ENCODE data around the gene NARF. TPM values are rescaled to one million over a fixed set of nuclear protein-coding genes. Genes with fewer than 3 reads are reported as not detected.
A peak's percentile ranks its signal among the peaks of the same experiment; 100 is the strongest.
"Not testable (repeated sequence)": the region's sequence is repeated elsewhere in the genome, so short reads cannot be mapped to it uniquely, and the experiment has no call there.

NARF gene
- 100 to 1,000 TPM; 105 to 117 TPM for total RNA-seq

DNA sequence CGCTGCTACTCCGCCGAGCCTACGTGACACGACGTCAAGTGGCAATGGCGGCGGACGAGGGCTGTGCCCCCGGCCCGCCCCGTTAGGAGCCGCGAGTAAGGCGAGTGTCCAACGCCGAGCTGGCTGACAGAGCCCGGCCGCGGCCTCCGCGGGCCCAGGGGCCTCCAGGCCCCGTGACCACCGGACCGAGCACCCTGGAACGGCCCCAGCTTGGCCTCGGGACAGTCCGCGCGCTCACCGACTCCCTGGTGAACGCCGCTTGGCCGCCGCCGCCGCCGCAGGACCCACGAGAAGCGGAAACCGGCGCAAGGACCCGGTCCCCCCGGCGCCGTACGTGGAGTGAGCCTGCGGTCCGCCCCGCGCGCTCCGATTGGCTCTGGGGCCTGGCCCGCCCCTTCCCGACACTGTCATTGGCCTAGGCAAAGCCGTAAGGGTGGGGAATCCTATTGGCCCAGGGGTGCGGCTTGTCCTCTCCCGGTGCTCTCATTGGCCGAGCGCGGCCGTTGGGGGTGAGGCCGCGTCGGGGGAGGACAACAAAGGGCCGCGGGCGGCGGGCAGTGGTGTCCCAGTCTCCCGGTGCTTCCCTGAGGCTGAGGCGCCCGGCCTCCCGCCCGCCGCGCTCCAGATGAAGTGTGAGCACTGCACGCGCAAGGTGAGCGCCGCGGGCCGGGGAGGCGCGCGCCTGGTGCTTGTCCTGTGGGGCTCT lies at the start of gene NARF:
Gene NARF (plus strand): TSS at position 563 of the 706 bp plus-strand sequence. CDS start 63 bp downstream, at position 626.
- Mint-ChIP-seq H3K27ac (peak within 1 kb of the TSS; percentile 93), H3K9me3 (peaks cover 5% of the 10 kb centered on the region), H3K4me3 (peak within 1 kb of the TSS; percentile 94), H3K36me3 (ENCODE audit: low read depth) (peaks cover 44% of the 10 kb centered on the region), H3K27me3 (no peaks in the 10 kb centered on the region), H3K4me1 (peaks cover 43% of the 10 kb centered on the region)
- peak; percentile 98 for DNase-seq
- CTCF ChIA-PET, result no interaction called here
- POLR2A ChIA-PET, result interaction anchor here (1.0 kb wide), 1 partner anchor 12 kb away, joined by 3 read pairs; no protein-coding TSS in a partner anchor

DNA sequence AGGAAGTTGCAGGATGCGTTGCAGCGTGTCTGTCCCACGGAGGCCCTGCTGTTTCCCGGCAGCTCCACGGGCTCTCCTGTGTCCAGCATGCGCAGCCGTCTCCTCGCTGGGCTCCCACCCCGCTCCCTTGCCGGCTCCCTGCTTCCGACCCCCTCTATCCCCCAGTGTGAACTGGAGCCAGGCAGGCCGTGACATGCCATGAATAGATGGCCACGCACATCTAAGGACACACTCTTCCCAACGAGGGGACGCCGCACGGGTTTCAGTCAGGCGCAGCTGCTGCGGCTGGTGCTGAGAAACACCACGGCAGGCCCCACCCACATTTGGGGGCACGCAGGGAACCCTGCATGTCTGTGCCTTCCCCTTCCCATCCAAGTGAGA lies 49.6 kb upstream of the NARF start:
- Mint-ChIP-seq H3K27me3 (no peaks in the 10 kb centered on the region), H3K4me1 (peaks cover 6% of the 10 kb centered on the region), H3K4me3 (no peak overlapping the region), H3K27ac (no peak overlapping the region), H3K36me3 (ENCODE audit: low read depth) (peaks cover 3% of the 10 kb centered on the region), H3K9me3 (no peaks in the 10 kb centered on the region)
- no peak for DNase-seq
- POLR2A ChIA-PET, result no interaction called here
- CTCF ChIA-PET, result interaction anchor here (0.6 to 1.2 kb wide), 2 partner anchors 15 to 173 kb away, joined by 3 to 4 read pairs; no protein-coding TSS in a partner anchor

DNA sequence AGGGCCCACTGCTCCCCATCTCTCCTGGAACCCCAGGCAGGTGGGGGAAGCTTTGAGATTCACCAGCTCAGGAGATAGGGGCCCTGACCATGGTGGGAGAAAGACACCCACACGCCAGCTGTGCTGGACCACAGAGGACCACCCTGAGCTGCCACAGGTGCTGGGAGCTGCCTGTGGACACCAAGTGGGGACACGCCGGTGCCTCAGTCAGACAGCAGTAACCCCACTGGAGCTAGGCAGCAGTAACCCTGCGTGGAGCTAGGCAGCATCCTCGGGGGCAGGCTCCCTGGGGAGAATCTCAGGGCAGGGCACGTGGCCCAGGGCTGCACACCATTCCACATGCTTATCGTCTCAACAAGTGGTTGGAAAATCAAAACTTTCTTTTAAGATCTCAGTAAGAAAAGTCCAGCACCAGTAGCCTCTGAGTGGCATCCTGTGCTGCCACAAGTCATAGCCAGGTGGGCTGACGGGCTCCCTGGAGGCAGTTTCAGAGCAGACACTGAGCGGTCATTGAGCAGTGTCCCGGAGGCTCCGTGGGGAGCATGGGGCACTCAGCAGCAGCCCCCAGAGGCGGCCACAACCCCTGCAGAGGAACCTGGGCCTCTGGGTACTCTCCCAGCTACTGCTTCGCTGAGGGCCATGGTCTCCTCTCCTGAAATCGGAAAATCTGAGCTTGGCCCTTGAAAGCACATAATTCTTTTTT lies 48.4 kb upstream of the NARF start:
- ChIA-PET CTCF (interaction anchor here (0.7 to 0.9 kb wide), 4 partner anchors 58 to 389 kb away, joined by 3 to 5 read pairs (median 4); no protein-coding TSS in a partner anchor), POLR2A (no interaction called here)
- peaks cover 5% of the 10 kb centered on the region for H3K36me3 Mint-ChIP-seq (ENCODE audit: low read depth)
- H3K4me3 Mint-ChIP-seq, result no peak overlapping the region
- no peaks in the 10 kb centered on the region for H3K27me3 Mint-ChIP-seq
- no peak for DNase-seq
- no peak overlapping the region for H3K27ac Mint-ChIP-seq
- peaks cover 15% of the 10 kb centered on the region for H3K4me1 Mint-ChIP-seq
- no peaks in the 10 kb centered on the region for H3K9me3 Mint-ChIP-seq

DNA sequence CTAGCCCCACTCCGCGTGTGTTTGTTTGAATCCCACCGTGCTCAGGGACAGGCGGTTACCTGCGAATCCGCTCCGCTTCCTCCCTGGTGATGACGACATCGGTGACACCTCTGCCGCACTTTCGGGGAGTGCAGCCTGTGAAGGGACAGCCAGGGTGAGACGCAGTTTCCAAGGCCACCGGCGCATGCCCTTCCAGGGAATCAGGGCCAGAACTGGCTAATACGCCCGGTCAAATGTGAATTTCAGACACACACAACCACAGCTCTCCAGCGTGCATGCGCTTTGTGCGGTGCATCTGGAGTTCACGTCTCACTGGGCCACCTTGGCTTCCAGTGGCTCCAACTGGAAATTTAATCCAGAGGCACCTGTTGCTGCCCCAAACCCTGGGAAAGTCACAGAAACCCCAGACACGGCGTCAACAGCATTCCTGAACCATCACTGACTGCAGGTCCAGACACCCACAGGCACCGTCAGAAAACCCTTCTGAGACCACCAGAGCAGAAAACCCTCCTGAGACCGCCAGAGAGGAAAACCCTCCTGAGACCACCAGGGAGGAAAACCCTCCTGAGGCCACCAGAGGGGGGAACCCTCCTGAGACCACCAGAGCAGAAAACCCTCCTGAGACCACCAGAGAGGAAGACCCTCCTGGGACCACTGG lies 47.0 kb upstream of the NARF start:
- POLR2A ChIA-PET, result no interaction called here
- Mint-ChIP-seq H3K27ac (no peak overlapping the region), H3K9me3 (no peaks in the 10 kb centered on the region), H3K27me3 (no peaks in the 10 kb centered on the region), H3K4me3 (no peak overlapping the region), H3K36me3 (ENCODE audit: low read depth) (peaks cover 3% of the 10 kb centered on the region), H3K4me1 (peaks cover 19% of the 10 kb centered on the region)
- CTCF ChIA-PET, result interaction anchor here (0.6 to 0.9 kb wide), 2 partner anchors 43 to 67 kb away, joined by 3 to 4 read pairs; no protein-coding TSS in a partner anchor
- DNase-seq, result no peak

GRCh38 chr17:82412081-82412480 lies 46.5 kb upstream of the NARF start:
- CTCF ChIA-PET; H3K4me3 Mint-ChIP-seq; H3K27me3 Mint-ChIP-seq; POLR2A ChIA-PET; H3K27ac Mint-ChIP-seq; H3K36me3 Mint-ChIP-seq (ENCODE audit: low read depth); H3K9me3 Mint-ChIP-seq; DNase-seq: not testable (repeated sequence)
- H3K4me1 Mint-ChIP-seq, result peaks cover 19% of the 10 kb centered on the region

- no peak for DNase-seq
- Mint-ChIP-seq H3K4me3 (no peak overlapping the region), H3K27ac (no peak overlapping the region), H3K27me3 (no peaks in the 10 kb centered on the region), H3K4me1 (peaks cover 18% of the 10 kb centered on the region), H3K9me3 (no peaks in the 10 kb centered on the region), H3K36me3 (ENCODE audit: low read depth) (peaks cover 2% of the 10 kb centered on the region)
- CTCF ChIA-PET, result interaction anchor here (2.0 kb wide), 1 partner anchor 10 kb away, joined by 7 read pairs; no protein-coding TSS in a partner anchor
- POLR2A ChIA-PET, result no interaction called here
These were observed 45.7 kb upstream of the NARF start for GRCh38 chr17:82412535-82413520.

DNA sequence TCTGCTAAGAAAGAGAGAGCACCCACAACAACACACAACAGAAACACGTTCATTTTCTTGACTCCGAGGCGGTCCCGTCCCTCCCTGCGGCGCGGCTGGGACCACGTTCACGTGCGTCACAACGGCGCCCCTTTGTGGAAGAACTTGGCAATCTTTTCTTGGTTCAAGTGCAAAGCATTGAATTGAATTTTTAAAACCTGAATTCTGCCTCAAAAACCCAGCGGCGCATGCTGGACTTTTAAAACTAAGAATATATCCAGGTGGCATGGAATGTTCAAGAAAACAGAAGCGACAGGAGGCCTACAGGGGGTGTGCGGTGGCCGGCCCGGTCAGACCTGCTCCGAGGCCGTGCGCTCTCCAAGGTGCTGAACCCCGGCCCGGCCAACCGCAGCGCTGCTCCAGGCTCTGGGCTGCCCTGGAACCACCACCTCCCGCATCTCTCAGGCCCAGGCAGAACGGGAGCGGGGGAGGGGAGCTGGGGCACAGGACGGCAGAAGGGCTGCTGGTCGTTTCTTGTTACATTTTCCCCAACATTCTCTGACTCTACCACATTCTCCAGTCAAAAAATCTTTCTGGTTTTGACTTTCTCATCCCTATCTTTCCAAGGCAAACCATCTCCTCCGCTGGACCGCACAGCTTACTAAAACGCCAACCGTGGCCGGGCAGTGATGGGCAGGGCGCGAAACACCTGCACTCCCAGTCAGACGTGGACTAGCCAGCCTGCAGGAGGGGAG lies 43.8 kb upstream of the NARF start:
- CTCF ChIA-PET, result interaction anchor here (0.6 to 2.0 kb wide), 2 partner anchors 12 to 178 kb away, joined by 3 to 7 read pairs; no protein-coding TSS in a partner anchor

DNA sequence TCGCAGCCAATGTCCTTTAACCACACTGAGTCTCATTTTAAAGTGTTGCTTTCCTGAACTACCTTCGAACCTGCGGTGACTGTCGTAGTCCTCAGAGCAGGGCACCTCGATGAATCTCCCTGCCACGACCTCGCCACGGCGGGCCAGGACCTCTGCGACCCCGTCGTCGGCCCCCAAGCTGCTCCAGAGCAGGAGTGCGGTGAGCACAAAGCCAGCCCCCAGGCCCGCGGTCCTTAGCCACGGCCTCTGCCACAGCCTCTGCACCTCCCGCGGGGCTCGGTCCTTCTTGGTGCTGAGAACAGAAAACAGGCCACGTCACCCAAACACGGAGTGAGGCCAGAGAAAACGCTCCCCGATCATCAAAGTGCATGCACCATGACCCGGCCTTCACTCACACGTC lies 43.2 kb upstream of the NARF start:
- Mint-ChIP-seq H3K4me3 (no peak overlapping the region), H3K27ac (no peak overlapping the region), H3K4me1 (peaks cover 29% of the 10 kb centered on the region), H3K27me3 (no peaks in the 10 kb centered on the region), H3K9me3 (no peaks in the 10 kb centered on the region), H3K36me3 (ENCODE audit: low read depth) (peaks cover 10% of the 10 kb centered on the region)
- no peak for DNase-seq
- CTCF ChIA-PET, result interaction anchor here (0.6 to 2.0 kb wide), 2 partner anchors 13 to 179 kb away, joined by 3 to 7 read pairs; no protein-coding TSS in a partner anchor
- POLR2A ChIA-PET, result no interaction called here

More for the DNA sequence above, 43.8 kb upstream of the NARF start:
- Mint-ChIP-seq H3K4me1 (peaks cover 23% of the 10 kb centered on the region), H3K27me3 (no peaks in the 10 kb centered on the region), H3K27ac (no peak overlapping the region), H3K9me3 (no peaks in the 10 kb centered on the region), H3K36me3 (ENCODE audit: low read depth) (peaks cover 4% of the 10 kb centered on the region), H3K4me3 (no peak overlapping the region)
- POLR2A ChIA-PET, result no interaction called here
- DNase-seq, result peak; percentile 85

GRCh38 chr17:82415786-82416185 lies 42.8 kb upstream of the NARF start:
- H3K4me1 Mint-ChIP-seq, result peaks cover 31% of the 10 kb centered on the region
- no peak overlapping the region for H3K4me3 Mint-ChIP-seq
- POLR2A ChIA-PET, result no interaction called here
- no peaks in the 10 kb centered on the region for H3K27me3 Mint-ChIP-seq
- no peak for DNase-seq
- no peak overlapping the region for H3K27ac Mint-ChIP-seq
- H3K36me3 Mint-ChIP-seq (ENCODE audit: low read depth), result peaks cover 14% of the 10 kb centered on the region
- H3K9me3 Mint-ChIP-seq, result no peaks in the 10 kb centered on the region
- CTCF ChIA-PET, result interaction anchor here (1.0 kb wide), 1 partner anchor 58 kb away, joined by 4 read pairs; no protein-coding TSS in a partner anchor

DNA sequence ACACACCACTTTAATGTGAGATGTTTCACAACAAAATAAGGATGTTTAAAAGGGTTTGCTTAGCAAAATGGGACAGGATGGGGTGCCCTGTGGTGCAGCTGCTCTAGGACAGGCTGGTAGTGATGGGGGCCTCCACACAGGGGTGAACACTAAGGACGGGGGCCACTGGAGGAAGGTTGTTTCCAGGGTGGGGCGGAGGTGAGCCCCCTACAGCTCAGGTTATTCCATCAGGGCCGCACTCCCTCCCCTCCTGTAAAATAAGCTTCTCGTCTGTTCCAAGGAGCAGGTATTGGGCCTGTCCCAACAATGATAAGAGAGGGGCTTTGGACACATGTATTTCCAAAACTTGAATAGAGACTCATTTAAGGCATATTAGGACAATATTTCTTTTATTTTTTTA lies 42.3 kb upstream of the NARF start:
- Mint-ChIP-seq H3K4me3 (no peak overlapping the region), H3K27ac (no peak overlapping the region), H3K27me3 (no peaks in the 10 kb centered on the region), H3K4me1 (peaks cover 36% of the 10 kb centered on the region), H3K9me3 (no peaks in the 10 kb centered on the region), H3K36me3 (ENCODE audit: low read depth) (peaks cover 18% of the 10 kb centered on the region)
- DNase-seq, result no peak
- POLR2A ChIA-PET, result no interaction called here
- CTCF ChIA-PET, result interaction anchor here (1.0 kb wide), 1 partner anchor 58 kb away, joined by 4 read pairs; no protein-coding TSS in a partner anchor

DNA sequence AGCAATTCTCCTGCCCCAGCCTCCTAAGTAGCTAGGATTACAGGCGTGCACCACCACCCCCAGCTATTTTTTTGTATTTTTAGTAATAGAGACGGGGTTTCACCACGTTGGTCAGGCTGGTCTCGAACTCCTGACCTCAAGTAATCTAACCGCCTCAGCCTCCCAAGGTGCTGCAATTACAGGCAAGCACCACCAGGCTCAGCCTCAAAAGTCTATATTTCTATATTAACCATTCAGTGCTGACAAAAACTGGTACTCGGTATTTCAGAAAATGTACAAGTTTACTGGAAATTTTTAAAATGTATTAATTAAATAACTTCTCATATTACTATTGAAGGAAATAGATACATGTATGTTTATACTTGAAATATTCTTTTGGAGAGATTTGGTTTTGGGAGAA lies 41.8 kb upstream of the NARF start:
- no peak for DNase-seq
- no peak overlapping the region for H3K4me3 Mint-ChIP-seq
- H3K4me1 Mint-ChIP-seq, result peaks cover 40% of the 10 kb centered on the region
- no peak overlapping the region for H3K27ac Mint-ChIP-seq
- POLR2A ChIA-PET, result no interaction called here
- no peaks in the 10 kb centered on the region for H3K9me3 Mint-ChIP-seq
- peaks cover 21% of the 10 kb centered on the region for H3K36me3 Mint-ChIP-seq (ENCODE audit: low read depth)
- CTCF ChIA-PET, result interaction anchor here (0.8 to 1.0 kb wide), 3 partner anchors 59 to 83 kb away, joined by 3 to 4 read pairs (median 3); partner anchors contain the start of gene SECTM1
- H3K27me3 Mint-ChIP-seq, result no peaks in the 10 kb centered on the region

Data from activated CD4-positive, alpha-beta T cell treated with anti-CD3 and anti-CD28 coated beads, Interleukin-2, amount 10 ng/mL, durations not matched to agents 7 days and 5 days (primary cell).